Panc1 (cell line): ENCODE results near the gene KDM2B.

ENCODE experiments used
- CTCF ChIP-seq: fragments of 450-650 bp; IDR thresholded peaks from 2 replicates; pipeline ENCODE4 v1.5.1; 2017; ENCODE audit warnings: mild to moderate bottlenecking
- REST ChIP-seq, 2 experiments: IDR thresholded peaks; 2 replicates each; pipeline ENCODE4 v1.6.1; 2011 to 2012; ENCODE audit warnings: low read depth in 2 of 2, control low read depth in 1 of 2, low read length in 1 of 2, mild to moderate bottlenecking in 1 of 2, moderate library complexity in 1 of 2; ENCODE audit not compliant: insufficient read depth in 1 of 2

GRCh38 chr12:121618659-121619233, 37.9 kb upstream of the KDM2B start:
- TF ChIP-seq CTCF (no peak), REST (IDR thresholded peaks at IDR 0.05; ENCODE audit: insufficient read depth in 1 of 2, low read depth in 2 of 2, low read length in 1 of 2) (no peak)
